Smooth muscle cell (in vitro differentiated cells): ENCODE results near the gene SPRR2E. TPM values are rescaled to one million over a fixed set of nuclear protein-coding genes. Genes with fewer than 3 reads are reported as not detected.

Source experiments
- DNase-seq: peaks from one replicate; lab custom pipeline; 2025; ENCODE audit not compliant: unreplicated experiment; lab: John Stamatoyannopoulos, UW
- H2AFZ ChIP-seq: fragments of 200-600 bp; sonication (generic); 2 replicates; pipeline ENCODE4 v1.6.0; 2016; ENCODE audit warnings: antibody characterized with exemption, low read depth, mild to moderate bottlenecking
- H3F3A ChIP-seq: fragments of 200-600 bp; sonication (generic); 2 replicates; pipeline ENCODE4 v1.6.0; 2017; ENCODE audit warnings: antibody characterized with exemption, low read depth
- H3K27ac ChIP-seq: fragments of 200-600 bp; sonication (generic); 2 replicates; pipeline ENCODE4 v1.5.1; 2016; ENCODE audit warnings: low read depth, mild to moderate bottlenecking
- H3K27me3 ChIP-seq: fragments of 200-600 bp; sonication (generic); 2 replicates; pipeline ENCODE4 v1.6.1; 2016; ENCODE audit warnings: low read depth, mild to moderate bottlenecking
- H3K36me3 ChIP-seq: fragments of 200-600 bp; sonication (generic); 2 replicates; pipeline ENCODE4 v1.5.1; 2016; ENCODE audit warnings: low read depth
- H3K4me1 ChIP-seq: fragments of 200-600 bp; sonication (generic); 2 replicates; pipeline ENCODE4 v1.5.1; 2016; ENCODE audit warnings: low read depth
- H3K4me2 ChIP-seq: fragments of 200-600 bp; sonication (generic); 2 replicates; pipeline ENCODE4 v1.6.0; 2016; ENCODE audit warnings: mild to moderate bottlenecking
- H3K4me3 ChIP-seq: fragments of 200-600 bp; sonication (generic); 2 replicates; pipeline ENCODE4 v1.5.1; 2016; ENCODE audit warnings: mild to moderate bottlenecking
- H3K79me2 ChIP-seq: fragments of 200-600 bp; sonication (generic); 2 replicates; pipeline ENCODE4 v1.6.0; 2016; ENCODE audit warnings: low read depth, mild to moderate bottlenecking
- H3K9ac ChIP-seq: fragments of 200-600 bp; sonication (generic); 2 replicates; pipeline ENCODE4 v1.6.0; 2016; ENCODE audit warnings: low read depth
- H3K9me3 ChIP-seq: fragments of 200-600 bp; sonication (generic); replicated peaks from 2 replicates; pipeline ENCODE4 v1.5.1; 2016; ENCODE audit warnings: low read depth
- H4K20me1 ChIP-seq: fragments of 200-600 bp; sonication (generic); 2 replicates; pipeline ENCODE4 v1.6.0; 2016; ENCODE audit warnings: low read depth
- CTCF ChIP-seq: fragments of 200-600 bp; sonication (generic); IDR thresholded peaks from 2 replicates; pipeline ENCODE4 v1.5.1; 2017; ENCODE audit warnings: borderline replicate concordance, mild to moderate bottlenecking, antibody characterized with exemption; ENCODE audit not compliant: insufficient read depth, poor library complexity, severe bottlenecking
- WGBS: methylation state at CpG from one replicate; pipeline ENCODE4 v1.1.7; 2016; ENCODE audit warnings: low lambda C conversion rate; 5-methylcytosine and 5-hydroxymethylcytosine counted together
- polyA plus RNA-seq: library from polyadenylated mRNA; unstranded; fragments of >200 nt; fragmentation: Nextera tagmentation; extraction: Ambion mirVana; gene quantifications from 2 replicates; pipeline ENCODE4 v1.2.1, GENCODE V29; 2016
- total RNA-seq: library from RNA; depleted of rRNA; stranded (reverse); fragments of >200 nt; gene quantifications from 2 replicates; pipeline ENCODE4 v1.2.3, GENCODE V29; 2014

SPRR2E gene
- total and polyA plus RNA-seq, 2 experiments from 2014 or later, result 1.4 to 8.5 TPM

GRCh38 chr1:153095764-153096163 lies 1.4 kb upstream of the SPRR2E start:
- H3K4me1 ChIP-seq, result no peaks in the 10 kb centered on the region
- no peaks in the 10 kb centered on the region for H3K36me3 ChIP-seq
- no peak overlapping the region for H3K9ac ChIP-seq
- H3K79me2 ChIP-seq, result no peaks in the 10 kb centered on the region
- no peak overlapping the region for H3K4me3 ChIP-seq
- H2AFZ ChIP-seq, result no peak overlapping the region
- DNase-seq, result no peak
- H3K9me3 ChIP-seq, result no peaks in the 10 kb centered on the region
- H3K4me2 ChIP-seq, result no peak overlapping the region
- no peaks in the 10 kb centered on the region for H4K20me1 ChIP-seq
- no peak overlapping the region for H3K27ac ChIP-seq
- no peak for TF ChIP-seq CTCF
- no peaks in the 10 kb centered on the region for H3K27me3 ChIP-seq
- no peaks in the 10 kb centered on the region for H3F3A ChIP-seq

DNA sequence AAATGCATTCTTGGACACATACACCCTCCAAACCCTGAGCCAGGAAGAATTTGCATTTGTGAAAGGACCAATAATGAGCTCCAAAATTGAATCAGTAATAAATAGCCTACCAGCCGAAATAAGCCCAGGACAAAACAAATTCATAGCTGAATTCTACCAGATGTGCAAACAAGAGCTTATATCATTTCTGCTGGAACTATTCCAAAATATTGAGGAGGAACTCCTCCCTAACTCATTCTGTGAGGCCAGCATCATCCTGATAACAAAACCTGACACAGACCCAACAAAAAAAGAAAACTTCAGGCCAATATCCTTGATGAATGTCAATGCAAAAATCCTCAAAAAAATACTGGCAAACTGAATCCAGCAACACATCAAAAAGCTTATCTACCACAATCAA lies 6.7 kb downstream of the SPRR2E start:
- TF ChIP-seq CTCF, result no peak
- Histone ChIP-seq H3K4me3 (no peak overlapping the region), H2AFZ (no peak overlapping the region), H3K9ac (no peak overlapping the region), H3K79me2 (no peaks in the 10 kb centered on the region), H4K20me1 (no peaks in the 10 kb centered on the region), H3K9me3 (no peaks in the 10 kb centered on the region), H3K4me2 (no peak overlapping the region), H3K36me3 (no peaks in the 10 kb centered on the region), H3K27me3 (no peaks in the 10 kb centered on the region), H3K27ac (no peak overlapping the region), H3F3A (no peaks in the 10 kb centered on the region), H3K4me1 (no peaks in the 10 kb centered on the region)
- no peak for DNase-seq
- 87% methylated on average over 1 of the region's 1 CpG for WGBS

GRCh38 chr1:153081736-153082135 lies 12.6 kb downstream of the SPRR2E start:
- Histone ChIP-seq H3K9ac (no peak overlapping the region), H3K4me2 (no peak overlapping the region), H3K79me2 (no peaks in the 10 kb centered on the region), H4K20me1 (no peaks in the 10 kb centered on the region), H3F3A (no peaks in the 10 kb centered on the region), H3K9me3 (no peaks in the 10 kb centered on the region), H3K27ac (no peak overlapping the region), H3K36me3 (no peaks in the 10 kb centered on the region), H3K4me3 (no peak overlapping the region), H3K4me1 (no peaks in the 10 kb centered on the region), H2AFZ (no peak overlapping the region), H3K27me3 (no peaks in the 10 kb centered on the region)
- DNase-seq, result no peak
- TF ChIP-seq CTCF, result no peak
- WGBS, result 70% methylated on average over 3 of the region's 3 CpGs

DNA sequence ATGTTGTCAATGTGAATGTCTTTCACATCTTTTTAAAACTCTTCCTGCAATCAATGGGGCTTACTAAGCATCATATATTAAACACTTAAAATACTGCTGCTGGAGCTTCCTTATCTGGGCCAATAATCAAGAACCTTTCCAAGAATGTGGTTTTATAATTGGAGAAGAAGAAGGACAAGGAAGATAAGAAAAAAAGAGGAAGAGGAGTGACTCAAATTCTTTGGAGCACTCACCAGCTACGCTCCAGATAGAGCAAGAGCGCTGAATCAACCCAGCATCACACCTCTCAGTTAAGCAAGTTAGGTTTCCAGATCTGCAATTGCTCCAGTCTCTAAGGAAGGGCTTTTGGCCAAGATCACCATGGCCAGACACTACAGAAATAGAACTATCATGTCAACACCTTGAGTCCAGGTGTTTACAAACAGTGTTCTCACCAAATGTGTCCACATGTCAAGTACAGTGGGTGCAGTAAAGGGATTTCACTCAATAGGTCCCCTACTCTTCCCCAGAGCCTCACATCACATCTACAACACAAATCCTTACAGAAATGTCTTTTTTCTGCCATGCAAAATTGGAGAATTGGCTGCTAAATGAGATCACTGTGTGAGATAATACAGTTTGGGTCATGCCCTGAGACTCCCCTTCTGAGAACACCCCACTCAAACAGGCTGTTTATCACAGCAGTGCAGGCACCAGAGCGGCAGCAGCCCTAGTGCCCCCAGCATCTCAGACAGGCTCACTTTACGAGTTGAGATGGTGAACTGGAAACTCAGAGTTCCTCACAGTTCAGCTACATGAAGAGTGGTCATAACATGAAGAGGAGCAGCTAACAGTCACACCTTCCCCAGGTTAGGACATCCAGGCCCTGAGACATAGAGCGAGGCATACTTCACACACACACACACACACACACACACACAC lies 21.3 kb downstream of the SPRR2E start:
- Histone ChIP-seq H3K79me2 (no peaks in the 10 kb centered on the region), H3K9me3 (no peaks in the 10 kb centered on the region), H3K36me3 (no peaks in the 10 kb centered on the region), H3K9ac (no peak overlapping the region), H3F3A (no peaks in the 10 kb centered on the region), H3K4me2 (no peak overlapping the region), H3K4me3 (no peak overlapping the region), H3K27me3 (no peaks in the 10 kb centered on the region), H4K20me1 (no peaks in the 10 kb centered on the region), H2AFZ (no peak overlapping the region), H3K4me1 (no peaks in the 10 kb centered on the region), H3K27ac (no peak overlapping the region)
- DNase-seq, result no peak
- 61% methylated on average over 5 of the region's 5 CpGs for WGBS
- TF ChIP-seq CTCF, result no peak
